RWPE1 (cell line): ENCODE measurements around the gene BCR.

Experiments
- CTCF ChIA-PET: fragments of 350-600 bp; sonication (Branson Sonifier 250); formaldehyde crosslinking; extraction: SDS; loops from one replicate; lab custom pipeline; 2021; lab: Yijun Ruan, JAX
- POLR2A ChIA-PET: fragments of 400-600 bp; formaldehyde crosslinking; extraction: SDS; loops from one replicate; lab custom pipeline; 2020; ENCODE audit warnings: antibody characterized with exemption; ENCODE audit not compliant: low non-redundant PET; lab: Yijun Ruan, JAX
- DNase-seq: peaks from one replicate; pipeline ENCODE4 v3.0.0; 2012; ENCODE audit warnings: low spot score
- H3K27ac ChIP-seq: fragments of 450-650 bp; 2 replicates; pipeline ENCODE4 v1.5.1; 2017
- CTCF ChIP-seq: fragments of 450-650 bp; conservative IDR thresholded peaks from 2 replicates; pipeline ENCODE4 v1.5.1; 2017; ENCODE audit warnings: low read depth, mild to moderate bottlenecking

Gene BCR

GRCh38 chr22:23192558-23192957 lies 12.2 kb downstream of the BCR start:
- no peak for TF ChIP-seq CTCF
- DNase-seq, result no peak
- ChIA-PET CTCF (no interaction called here), POLR2A (no interaction called here)
- peak overlapping the region; percentile 73 for H3K27ac ChIP-seq

GRCh38 chr22:23193196-23193827 lies 13.0 kb downstream of the BCR start:
- ChIA-PET POLR2A (no interaction called here), CTCF (interaction anchor here (0.6 kb wide), 1 partner anchor 11 kb away, joined by 3 read pairs; no protein-coding TSS in a partner anchor)
- DNase-seq, result no peak
- peak overlapping the region; percentile 73 for H3K27ac ChIP-seq
- no peak for TF ChIP-seq CTCF

- H3K27ac ChIP-seq, result peak overlapping the region; percentile 73
- ChIA-PET CTCF (interaction anchor here (0.6 kb wide), 1 partner anchor 12 kb away, joined by 3 read pairs; no protein-coding TSS in a partner anchor), POLR2A (no interaction called here)
- no peak for TF ChIP-seq CTCF
- DNase-seq, result no peak
Observed at GRCh38 chr22:23193882-23194281, 13.6 kb downstream of the BCR start.

GRCh38 chr22:23196165-23196564 lies 15.9 kb downstream of the BCR start:
- no peak for TF ChIP-seq CTCF
- no peak for DNase-seq

GRCh38 chr22:23197836-23198235 lies 17.5 kb downstream of the BCR start:
- DNase-seq, result no peak
- ChIA-PET CTCF (no interaction called here), POLR2A (no interaction called here)
- peak overlapping the region; percentile 82 for H3K27ac ChIP-seq
- TF ChIP-seq CTCF, result no peak

More at GRCh38 chr22:23196165-23196564, 15.9 kb downstream of the BCR start:
- H3K27ac ChIP-seq, result peak overlapping the region; percentile 28
- CTCF ChIA-PET, result no interaction called here
- POLR2A ChIA-PET, result no interaction called here

- H3K27ac ChIP-seq, result peak overlapping the region; percentile 82
- ChIA-PET POLR2A (no interaction called here), CTCF (no interaction called here)
- TF ChIP-seq CTCF, result no peak
- DNase-seq, result no peak
Observed at GRCh38 chr22:23199159-23199558, 18.9 kb downstream of the BCR start.
